RPMI7951 (cell line): ENCODE results near the gene METRNL. TPM values are rescaled to one million over a fixed set of nuclear protein-coding genes. Genes with fewer than 3 reads are reported as not detected.
"Not testable (repeated sequence)": the region's sequence is repeated elsewhere in the genome, so short reads cannot be mapped to it uniquely, and the experiment has no call there.

Experiments used
- DNase-seq: peaks from one replicate; pipeline ENCODE4 v3.0.0-alpha.2; 2012; ENCODE audit warnings: low read depth
- total RNA-seq: library from RNA; depleted of rRNA; stranded (reverse); fragments of >200 nt; shearing (Covaris generic); gene quantifications from 2 replicates; pipeline ENCODE4 v1.2.3, GENCODE V29; 2014; rRNA removed

Gene METRNL, protein sequence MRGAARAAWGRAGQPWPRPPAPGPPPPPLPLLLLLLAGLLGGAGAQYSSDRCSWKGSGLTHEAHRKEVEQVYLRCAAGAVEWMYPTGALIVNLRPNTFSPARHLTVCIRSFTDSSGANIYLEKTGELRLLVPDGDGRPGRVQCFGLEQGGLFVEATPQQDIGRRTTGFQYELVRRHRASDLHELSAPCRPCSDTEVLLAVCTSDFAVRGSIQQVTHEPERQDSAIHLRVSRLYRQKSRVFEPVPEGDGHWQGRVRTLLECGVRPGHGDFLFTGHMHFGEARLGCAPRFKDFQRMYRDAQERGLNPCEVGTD
- 31.4 and 42.4 TPM in 2 replicates for total RNA-seq

DNA sequence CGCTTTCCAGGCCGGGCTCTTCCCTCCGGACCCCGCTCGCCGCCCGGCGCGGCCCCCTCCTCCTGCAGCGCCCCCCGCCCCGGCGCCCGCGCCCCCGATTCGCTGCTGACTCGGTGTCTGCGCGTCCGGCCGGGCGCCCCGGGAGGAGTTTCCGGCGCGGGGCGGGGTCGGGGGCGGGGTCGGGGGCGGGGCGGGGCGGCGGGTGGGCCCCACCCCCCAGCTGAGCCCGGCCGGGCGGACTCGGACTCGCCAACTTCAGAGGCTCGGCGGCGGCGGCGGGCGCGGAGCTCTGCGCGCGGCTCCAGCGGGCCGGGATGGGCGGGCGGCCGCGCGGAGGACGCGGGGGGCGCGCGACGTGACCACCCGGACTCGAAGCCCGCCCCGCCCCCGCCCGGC is at the start of gene METRNL:
METRNL (plus strand) TSS at position 258 of the 396 bp plus-strand sequence. CDS start 207 bp downstream, outside the sequence.
- DNase-seq = peak; percentile 61

DNA sequence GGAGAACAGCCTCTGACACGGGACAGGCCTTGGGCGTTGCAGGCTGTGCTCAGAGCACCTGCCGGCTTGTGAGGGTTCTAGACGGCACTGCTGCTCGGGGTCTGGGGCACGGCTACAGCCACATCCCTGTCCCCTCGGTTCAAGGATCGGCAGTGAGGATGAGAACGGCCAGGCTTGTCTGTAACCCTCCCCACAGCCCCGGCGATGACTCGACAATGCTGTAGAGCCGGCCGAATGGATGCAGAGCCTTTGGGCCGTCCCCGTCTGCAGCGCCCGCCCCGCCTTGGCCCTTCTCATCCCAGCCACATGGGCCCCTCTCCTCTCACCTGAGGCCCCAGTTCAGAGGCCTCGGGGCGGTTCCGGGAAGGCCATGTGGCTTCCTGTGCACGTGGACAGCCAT is 49.0 kb upstream of the METRNL start:
- no peak for DNase-seq

DNA sequence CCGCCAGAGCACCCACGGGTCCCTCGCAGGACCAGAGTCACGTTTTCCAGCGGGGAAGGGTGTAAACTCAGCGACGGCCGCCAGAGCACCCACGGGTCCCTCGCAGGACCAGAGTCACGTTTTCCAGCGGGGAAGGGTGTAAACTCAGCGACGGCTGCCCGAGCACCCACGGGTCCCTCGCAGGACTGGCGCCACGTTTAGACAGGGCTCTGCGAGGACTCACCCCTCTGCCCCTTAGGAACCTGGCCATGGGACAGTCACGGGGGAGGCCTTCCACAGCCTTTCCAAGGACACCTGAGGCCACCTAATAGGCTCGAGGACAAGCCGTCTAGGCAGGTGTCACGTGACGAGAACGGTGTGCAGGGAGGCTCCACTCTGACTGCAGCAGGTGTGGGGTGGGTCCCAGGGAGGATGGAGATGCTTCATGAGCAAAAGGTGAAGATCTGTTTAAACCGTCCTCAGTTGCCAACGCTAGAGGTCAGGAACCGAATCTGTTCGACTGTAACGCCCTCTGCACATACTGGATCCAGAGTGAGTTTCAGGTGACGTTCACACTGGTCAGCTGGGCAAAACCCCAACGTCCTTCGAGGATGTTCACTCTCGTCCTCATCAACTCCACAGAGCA is 48.0 kb upstream of the METRNL start:
- no peak for DNase-seq

DNA sequence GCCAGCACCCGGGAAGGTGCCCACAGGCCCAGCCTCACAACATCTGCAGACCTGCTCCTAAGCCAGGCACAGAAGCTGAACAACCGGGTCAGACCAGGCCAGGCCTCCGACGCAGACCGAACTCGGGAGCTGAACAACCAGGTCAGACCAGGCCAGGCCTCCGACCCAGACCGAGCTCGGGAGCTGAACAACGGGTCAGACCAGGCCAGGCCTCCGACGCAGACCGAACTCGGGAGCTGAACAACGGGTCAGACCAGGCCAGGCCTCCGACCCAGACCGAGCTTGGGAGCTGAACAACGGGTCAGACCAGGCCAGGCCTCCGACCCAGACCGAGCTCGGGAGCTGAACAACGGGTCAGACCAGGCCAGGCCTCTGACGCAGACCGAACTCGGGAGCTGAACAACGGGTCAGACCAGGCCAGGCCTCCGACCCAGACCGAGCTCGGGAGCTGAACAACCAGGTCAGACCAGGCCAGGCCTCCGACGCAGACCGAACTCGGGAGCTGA is 47.4 kb upstream of the METRNL start:
- not testable (repeated sequence) for DNase-seq

DNA sequence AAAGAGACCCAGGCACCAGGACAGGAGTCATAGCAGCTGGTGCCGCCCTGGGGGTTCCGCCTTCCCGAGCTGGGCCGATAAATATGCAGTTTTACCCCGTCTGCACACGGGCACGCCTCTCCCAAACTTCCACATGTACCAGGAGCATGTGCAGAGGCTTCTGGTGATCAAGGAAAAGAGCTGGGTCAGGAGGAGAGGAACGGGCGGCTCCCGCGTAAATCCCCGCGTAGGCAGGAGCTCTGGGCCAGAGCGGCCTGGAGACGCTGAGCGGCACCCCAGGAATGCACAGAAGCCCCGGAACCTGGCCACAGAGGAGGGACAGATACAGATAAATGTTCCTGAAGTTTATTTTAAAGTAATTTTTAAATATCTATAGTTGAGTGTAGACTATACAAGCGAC is 46.6 kb upstream of the METRNL start:
- no peak for DNase-seq

DNA sequence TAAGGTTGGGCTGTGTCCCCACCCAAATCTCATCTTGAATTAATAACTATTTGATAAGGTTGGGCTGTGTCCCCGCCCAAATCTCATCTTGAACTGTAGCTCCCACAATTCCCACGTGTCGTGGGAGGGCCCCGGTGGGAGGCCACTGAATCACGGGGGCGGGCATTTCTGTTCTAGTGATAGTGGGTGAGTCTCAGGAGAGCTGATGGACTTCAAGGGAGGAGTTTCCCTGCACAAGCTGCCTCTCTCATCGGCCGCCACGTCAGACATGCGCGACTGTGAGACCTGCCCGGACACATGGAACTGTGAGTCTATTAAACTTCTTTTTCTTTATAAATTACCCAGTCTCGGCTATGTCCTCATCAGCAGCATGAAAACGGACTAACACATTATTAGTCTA is 44.9 kb upstream of the METRNL start:
- no peak for DNase-seq

DNA sequence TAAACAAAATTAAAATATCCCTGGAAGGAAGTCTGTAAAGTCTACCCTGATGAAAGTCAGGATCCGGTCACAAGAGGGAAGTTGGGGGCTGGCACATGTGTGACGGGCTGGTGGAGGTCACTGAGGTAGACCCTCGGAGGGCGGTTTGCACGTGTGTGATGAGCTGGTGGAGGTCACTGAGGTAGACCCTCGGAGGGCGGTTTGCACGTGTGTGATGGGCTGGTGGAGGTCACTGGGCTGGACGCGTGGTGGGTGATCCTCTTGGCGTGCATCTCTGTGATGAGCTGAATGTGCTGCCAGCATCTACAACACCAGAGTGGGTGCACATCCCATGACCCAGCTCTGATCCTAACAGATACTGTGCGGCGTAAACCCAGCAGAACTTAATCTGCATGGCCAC is 43.7 kb upstream of the METRNL start:
- DNase-seq = no peak

DNA sequence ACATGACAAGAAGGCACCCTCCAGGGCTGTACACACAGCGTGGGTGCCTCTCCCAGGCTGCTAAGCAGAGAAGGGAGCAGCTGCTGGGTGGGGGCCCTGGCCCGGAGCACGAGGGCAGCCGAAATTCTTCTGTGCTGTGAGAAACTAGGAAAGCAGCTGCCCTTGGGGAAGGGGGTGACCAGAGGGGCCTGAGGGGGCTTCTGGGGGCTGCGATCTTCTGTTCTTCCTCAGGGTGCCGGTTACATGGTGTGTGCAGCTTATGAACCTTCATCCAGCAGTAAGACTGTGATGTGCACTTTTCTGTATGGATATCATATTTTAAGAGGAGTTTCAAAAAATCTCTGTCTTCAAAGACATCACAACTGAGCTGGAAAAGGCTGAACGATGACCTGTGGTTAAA is 43.2 kb upstream of the METRNL start:
- no peak for DNase-seq

DNA sequence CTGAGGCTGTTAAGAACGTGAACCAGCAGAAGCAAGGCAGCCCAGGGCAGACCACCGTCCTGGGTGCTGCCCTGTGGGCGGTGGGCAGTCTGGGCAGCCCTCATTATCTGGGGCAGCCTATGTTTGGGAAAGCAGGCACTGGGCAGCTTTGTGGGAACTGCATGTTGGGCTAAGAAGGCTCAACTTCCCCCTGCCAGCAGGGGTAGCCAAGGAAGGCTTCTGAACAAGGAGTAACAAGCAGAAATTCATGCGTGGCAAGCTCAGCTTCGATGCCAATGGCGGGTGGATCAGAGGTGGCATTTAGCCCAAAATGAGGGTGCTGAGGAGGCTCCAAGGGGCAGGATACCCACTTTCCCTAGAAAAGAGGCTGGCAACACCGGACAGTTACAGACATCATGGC is 42.7 kb upstream of the METRNL start:
- DNase-seq = no peak

DNA sequence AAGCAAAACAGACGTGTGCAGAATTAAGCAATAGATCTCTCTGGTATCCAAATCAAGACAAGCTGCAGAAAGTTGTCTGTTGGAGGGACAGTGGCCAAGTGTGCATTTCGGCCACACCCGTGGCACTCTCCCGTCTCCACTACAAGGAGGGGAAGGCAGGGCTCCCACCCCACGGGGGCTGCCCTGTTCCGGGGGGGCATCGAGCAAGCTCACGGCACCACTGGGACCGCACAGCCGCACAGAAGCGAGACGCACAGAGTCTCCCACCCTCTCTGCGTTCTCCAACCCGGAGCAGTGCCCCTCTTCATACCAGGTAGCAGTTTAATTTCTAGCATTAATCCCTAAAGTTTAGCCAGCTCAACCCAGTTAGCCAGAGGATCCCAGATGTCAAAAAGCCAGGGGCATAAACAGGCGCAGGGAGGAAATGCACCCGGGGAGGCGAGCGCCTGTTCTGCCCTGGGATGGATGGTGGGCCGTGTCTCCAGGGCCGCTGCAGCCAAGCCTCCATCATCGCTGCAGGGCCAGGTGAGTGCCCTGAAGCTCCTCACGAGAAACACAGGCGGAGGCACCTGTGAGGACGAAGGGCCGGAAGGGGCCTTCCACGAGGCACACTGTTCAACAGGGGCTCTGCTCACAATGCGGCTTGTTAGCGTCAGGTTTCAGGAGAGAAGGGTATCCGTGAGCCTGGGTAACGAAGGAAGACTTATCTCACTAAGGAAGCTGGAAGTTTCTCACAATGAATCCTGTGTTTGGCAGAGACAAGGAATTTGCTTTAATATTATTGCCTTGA is 42.1 kb upstream of the METRNL start:
- DNase-seq = no peak

DNA sequence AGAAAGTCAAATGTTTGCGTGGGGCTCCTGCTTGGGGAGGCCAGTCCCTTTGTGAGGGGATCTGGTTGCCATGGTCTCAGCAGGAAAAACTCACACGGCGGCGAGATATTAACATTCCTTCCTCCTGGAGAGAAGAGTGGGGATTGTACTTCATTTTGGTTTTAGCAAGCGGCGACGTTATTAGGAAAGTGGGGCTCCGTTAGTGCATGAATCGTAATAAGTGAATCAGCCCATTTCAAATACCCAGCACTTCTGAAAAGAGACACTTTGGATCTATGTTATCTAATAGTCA is 41.6 kb upstream of the METRNL start:
- DNase-seq = no peak

DNA sequence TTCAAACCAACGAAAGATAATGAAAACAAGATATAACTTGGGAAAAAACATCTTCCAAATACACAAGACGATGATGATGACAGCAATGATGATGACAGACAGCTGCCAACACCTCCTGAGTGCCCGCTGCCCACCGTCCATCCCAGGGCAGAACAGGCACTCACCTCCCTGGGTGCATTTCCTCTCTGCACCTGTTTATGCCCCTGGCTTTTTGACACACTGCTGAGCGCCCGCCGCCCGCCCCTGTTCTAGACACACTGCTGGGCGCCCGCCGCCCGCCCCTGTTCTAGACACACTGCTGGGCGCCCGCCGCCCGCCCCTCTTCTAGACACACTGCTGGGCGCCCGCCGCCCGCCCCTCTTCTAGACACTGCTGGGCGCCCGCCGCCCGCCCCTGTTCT is 40.4 kb upstream of the METRNL start:
- not testable (repeated sequence) for DNase-seq

DNA sequence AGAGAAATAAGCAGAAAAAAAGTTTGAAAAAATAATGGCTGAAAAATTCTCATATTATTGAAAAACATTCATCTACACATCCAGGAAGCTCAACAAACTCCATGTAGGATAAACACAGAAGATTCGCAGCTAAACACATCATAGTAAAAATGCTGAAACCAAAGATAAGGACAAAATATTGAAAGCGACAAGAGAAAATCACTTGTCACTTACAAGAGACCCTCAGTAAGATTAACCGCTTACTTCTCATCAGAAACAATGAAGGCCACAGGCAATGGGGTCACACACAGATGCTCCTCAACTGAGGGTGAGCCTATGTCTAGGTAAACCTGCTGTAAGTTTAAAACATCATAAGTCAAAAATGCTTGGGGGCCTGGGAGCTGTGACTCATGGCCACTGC is 38.1 kb upstream of the METRNL start:
- peak; percentile 7 for DNase-seq

DNA sequence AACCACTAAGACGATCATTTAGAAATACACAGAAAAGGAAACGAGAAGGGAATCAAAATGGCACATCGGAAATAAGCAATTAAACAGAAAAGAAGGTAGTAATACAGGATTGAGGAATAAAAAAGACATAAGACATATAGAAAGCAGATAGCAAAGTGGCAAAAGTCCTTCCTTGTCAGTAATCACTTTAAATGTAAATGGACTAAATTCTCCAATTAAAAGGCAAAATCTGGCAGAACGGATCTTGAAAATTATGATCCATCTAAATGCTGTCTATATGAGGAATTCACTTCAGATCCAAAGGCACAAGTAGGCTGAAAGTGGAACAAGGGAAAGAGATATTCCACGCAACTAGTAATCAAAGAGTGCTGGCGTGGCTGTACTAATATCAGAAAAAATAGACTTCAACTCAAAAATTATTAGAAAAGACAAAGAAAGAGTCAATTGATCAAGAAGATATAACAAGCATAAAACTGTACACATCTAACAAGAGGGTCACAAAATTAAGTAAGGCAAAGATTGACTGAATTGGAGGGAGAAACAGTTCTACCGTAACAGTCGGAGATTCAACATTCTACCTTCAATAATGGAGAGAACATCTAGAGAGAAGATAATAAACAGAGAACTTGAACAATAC is 36.8 kb upstream of the METRNL start:
- no peak for DNase-seq

DNA sequence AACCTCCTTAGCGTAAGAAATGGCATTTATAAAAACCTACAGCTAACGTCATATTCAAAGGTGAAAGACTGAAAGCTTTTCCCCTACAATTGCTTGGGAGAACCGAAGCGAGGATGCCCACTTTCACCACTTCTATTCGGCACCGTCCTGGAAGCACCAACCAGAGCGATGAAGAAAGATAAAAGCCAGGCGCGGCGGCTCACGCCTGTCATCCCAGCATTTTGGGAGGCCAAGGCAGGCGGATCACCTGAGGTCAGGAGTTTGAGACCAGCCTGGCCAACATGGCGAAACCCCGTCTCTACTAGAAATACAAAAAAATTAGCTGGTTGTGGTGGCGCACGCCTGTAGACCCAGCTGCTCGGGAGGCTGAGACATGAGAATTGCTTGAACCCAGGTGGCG is 34.9 kb upstream of the METRNL start:
- DNase-seq = not testable (repeated sequence)

DNA sequence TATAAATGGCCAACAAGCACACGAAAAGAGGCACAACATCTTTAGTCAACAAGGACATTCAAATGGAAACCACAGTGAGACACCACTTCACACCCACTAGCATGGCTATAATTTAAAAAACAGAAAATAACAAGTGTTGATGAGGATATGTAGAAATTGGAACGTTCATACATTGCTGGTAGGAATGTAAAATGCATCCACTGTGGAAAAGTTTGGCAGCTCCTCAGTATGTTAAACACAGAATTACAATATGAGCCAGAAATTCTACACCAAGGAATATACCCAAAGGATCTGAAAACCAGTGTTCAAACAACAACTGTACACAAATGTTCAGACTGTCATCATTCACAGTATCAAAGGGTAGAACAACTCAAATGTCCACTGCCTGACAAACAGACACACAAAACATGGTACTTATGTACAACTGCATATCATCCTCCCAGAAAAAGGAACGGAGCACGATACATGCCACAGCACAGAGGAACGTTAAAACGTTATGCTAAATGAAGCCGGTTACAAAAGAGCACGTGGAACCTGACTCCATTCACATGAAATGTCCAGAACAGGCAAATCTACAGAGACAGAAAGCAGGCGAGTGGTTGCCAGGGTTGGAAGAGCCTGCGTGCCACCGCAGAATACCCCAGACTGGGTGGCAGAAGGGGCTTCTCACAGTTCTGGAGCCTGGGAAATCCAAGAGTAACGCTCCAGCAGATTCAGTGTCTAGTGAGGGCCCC is 32.8 kb upstream of the METRNL start:
- no peak for DNase-seq

DNA sequence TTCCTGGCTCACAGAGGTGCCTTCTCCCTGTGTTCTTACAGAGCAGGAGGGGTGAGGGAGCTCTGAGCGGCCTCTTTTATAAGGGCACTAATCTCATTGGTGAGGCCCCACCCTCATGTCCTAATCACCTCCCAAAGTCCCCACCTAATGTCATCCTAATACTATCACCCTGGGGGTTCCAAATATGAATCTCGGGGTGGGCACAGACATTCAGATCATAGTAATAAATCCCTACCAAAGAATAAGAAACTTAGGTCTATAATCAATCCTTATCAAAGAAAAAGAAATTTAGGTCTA is 32.3 kb upstream of the METRNL start:
- DNase-seq = no peak

DNA sequence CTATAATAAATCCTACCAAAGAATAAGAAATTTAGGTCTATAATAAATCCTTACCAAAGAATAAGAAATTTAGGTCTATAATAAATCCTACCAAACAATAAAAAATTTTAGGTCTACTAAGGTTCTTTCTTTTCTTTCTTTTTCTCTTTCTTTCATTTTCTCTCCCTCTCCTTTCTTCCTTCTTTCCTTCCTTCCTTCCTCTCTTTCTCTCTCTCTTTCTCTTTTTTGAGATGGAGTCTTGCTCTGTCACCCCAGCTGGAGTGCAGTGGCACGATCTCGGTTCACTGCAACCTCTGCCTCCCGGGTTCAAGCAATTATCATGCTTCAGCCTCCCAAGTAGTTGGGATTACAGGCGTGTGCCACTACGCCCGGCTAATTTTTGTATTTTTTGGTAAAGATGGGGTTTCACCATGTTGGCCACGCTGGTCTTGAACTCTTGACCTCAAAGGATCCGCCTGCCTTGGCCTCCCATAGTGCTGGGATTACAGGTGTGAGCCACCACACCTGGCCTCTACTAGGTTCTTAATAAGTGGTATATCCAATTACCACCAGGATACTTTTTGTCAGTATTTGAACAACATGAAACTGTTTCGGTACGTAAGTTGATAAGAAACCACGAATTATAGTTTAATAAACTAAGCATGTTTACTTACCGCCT is 31.5 kb upstream of the METRNL start:
- DNase-seq = not testable (repeated sequence)

DNA sequence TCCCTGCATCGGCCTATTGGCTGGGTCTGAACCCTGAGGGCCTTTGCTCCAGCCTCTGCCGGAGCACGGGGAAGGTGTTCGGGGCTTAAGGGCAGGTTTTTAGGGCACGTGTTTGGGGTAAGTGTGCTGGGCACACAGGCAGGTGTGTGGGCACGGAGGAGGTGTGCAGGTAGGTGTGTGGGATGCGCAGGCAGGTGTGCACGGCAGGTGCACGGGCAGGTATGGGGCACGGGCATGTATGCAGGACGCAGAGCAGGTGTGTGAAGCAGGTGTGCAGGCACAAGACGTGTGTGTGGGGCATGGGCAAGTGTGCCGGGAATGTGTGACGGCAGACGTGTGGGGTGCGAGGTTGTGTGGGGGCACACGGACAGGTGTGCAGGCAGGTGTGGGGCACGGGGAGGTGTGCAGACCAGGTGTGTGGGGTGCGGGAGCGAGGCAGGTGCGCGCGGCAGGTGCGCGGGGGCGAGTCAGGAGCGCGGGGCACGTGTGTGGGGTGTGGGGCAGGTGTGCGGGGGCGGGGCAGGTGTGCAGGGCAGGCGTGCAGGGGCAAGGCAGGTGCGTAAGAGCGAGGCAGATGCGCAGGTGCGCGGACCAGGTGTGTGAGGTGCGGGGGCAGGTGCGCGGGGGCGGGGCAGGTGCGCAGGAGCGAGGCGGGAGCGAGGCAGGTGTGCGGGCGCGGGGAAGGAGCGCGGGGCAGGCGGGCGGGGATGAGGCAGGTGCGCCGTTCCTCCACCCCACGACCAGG is 28.6 kb upstream of the METRNL start:
- DNase-seq = no peak

DNA sequence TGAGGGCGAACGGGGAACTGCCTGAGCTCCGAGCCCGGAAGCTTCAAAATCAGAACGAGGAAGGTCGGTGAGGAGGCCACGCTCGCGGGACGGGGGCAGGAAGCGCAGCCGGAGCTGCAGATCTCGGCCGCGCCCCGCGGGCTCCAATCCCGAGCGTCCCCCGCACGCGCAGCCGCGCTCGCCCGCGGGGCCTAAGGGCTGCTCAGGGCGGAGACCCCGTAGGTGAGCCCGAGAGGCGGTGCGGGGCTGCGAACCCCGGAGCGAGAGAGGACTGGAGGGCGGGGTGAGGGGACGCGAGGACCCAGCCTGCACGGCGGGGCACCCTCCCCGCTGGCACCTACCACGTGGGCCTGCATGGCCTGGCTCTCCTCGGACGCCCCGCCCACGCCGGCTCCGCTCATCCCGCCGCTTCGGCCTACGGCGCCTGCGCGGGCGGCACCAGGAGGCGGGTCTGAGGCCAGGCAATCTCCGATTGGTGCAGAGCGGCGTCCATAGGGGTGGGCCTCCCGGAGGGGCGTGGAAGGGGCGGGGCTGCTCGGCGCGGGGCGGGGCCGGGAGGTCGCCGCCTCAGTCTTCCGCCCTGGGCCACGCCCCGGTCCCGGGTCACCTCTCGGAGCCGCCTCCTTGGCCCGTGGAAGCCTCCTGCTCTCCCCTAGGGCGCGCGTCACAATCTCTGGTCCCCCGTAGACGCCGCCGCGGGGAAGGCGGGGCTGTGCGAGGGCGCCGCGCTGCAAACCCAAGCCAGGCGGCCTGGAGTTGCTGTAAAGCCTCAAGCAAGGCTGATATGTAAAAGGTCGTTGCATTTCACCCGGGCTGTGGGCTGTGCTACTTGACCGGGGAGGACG is 27.8 kb upstream of the METRNL start:
- DNase-seq = peak; percentile 92
